GM20000 (cell line): ENCODE results near the gene FAM184B.

Source experiments
- DNase-seq: peaks from one replicate; pipeline ENCODE4 v3.0.0; 2012; ENCODE audit warnings: low spot score
- CTCF ChIP-seq: IDR thresholded peaks from 2 replicates; pipeline ENCODE4 v1.5.1; 2012; ENCODE audit warnings: mild to moderate bottlenecking, control low read depth; ENCODE audit errors: extremely low read depth, missing control alignments

Gene FAM184B

GRCh38 chr4:17740702-17741101 is 40.7 kb downstream of the FAM184B start:
- DNase-seq = no peak
- TF ChIP-seq CTCF = no peak

- TF ChIP-seq CTCF = no peak
- no peak for DNase-seq
Observed at GRCh38 chr4:17736484-17736883, 44.9 kb downstream of the FAM184B start.

GRCh38 chr4:17726911-17727310 is 54.5 kb downstream of the FAM184B start:
- no peak for DNase-seq
- no peak for TF ChIP-seq CTCF

- DNase-seq = no peak
- TF ChIP-seq CTCF = no peak
Observed at GRCh38 chr4:17723648-17724047, 57.8 kb downstream of the FAM184B start.

- DNase-seq = no peak
- no peak for TF ChIP-seq CTCF
Observed at GRCh38 chr4:17722356-17722700, 59.1 kb downstream of the FAM184B start.

- DNase-seq = no peak
- TF ChIP-seq CTCF = no peak
Observed at GRCh38 chr4:17721496-17722355, 59.7 kb downstream of the FAM184B start.

GRCh38 chr4:17719106-17719505 is 62.3 kb downstream of the FAM184B start:
- no peak for TF ChIP-seq CTCF
- DNase-seq = no peak
